Uterus (tissue), 4 donors: ENCODE measurements around the gene EIF4E1B. TPM values are rescaled to one million over a fixed set of nuclear protein-coding genes. Genes with fewer than 3 reads are reported as not detected.

Experiments
- DNase-seq, 2 donors: peaks; one replicate each; pipeline ENCODE4 v3.0.0-alpha.2; 2019 to 2020
- H3K27ac ChIP-seq, 2 donors: fragments of 200-600 bp; sonication (generic); 1 replicate in 1 of 2; 2 replicates in 1 of 2; pipeline ENCODE4 v1.5.1; 2016 to 2018
- H3K27me3 ChIP-seq, 2 donors: fragments of 200-600 bp; sonication (generic); one replicate each; pipeline ENCODE4 v1.5.1; 2018 to 2019; ENCODE audit warnings: control low read depth in 1 of 2
- H3K36me3 ChIP-seq, 2 donors: fragments of 200-600 bp; sonication (generic); one replicate each; pipeline ENCODE4 v1.5.1; 2019; ENCODE audit warnings: control low read depth in 1 of 2
- H3K4me1 ChIP-seq, 2 donors: fragments of 200-600 bp; sonication (generic); one replicate each; pipeline ENCODE4 v1.5.1; 2018 to 2019; ENCODE audit warnings: control low read depth in 1 of 2
- H3K4me3 ChIP-seq, 2 donors: fragments of 200-600 bp; sonication (generic); 1 replicate in 1 of 2; 2 replicates in 1 of 2; pipeline ENCODE4 v1.5.1; 2018 to 2019; ENCODE audit warnings: mild to moderate bottlenecking in 1 of 2
- H3K9me3 ChIP-seq, 2 donors: fragments of 200-600 bp; sonication (generic); one replicate each; pipeline ENCODE4 v1.5.1; 2019; ENCODE audit warnings: control low read depth in 1 of 2
- CTCF ChIP-seq, 4 experiments: fragments of 200-600 bp in 2 of 4; fragments of 450-650 bp in 2 of 4; sonication (generic) in 2 of 4; IDR thresholded peaks; one replicate each; pipeline ENCODE4 v1.5.1; 2016 to 2019; ENCODE audit warnings: antibody characterized with exemption in 4 of 4, mild to moderate bottlenecking in 2 of 4, moderate library complexity in 1 of 4
- POLR2A ChIP-seq, 2 donors: fragments of 450-650 bp; IDR thresholded peaks; one replicate each; pipeline ENCODE4 v1.6.1; 2016; ENCODE audit warnings: antibody characterized with exemption in 2 of 2, mild to moderate bottlenecking in 1 of 2, moderate library complexity in 1 of 2
- intact Hi-C: fragments of 100-400 bp; cut with DNase I; formaldehyde crosslinking; loops from one replicate; pipeline ENCODE4 v1.15.1; 2023; ENCODE audit warnings: low total_unique reads
- total RNA-seq, 4 donors: library from RNA; depleted of rRNA in 3 of 4; stranded (reverse); fragments of >200 nt in 3 of 4; gene quantifications; one replicate each; pipeline versions ENCODE4 v1.1.0 to v1.2.4, GENCODE V29; 2014 to 2023
- donor health status: DM: yes; HTN: yes; CAD: no.

Gene EIF4E1B
- total RNA-seq, 4 donors from 2014 or later, result not detected

- H3K9me3 ChIP-seq, result no peaks in the 10 kb centered on the region
- H3K4me3 ChIP-seq, result no peak overlapping the region
- TF ChIP-seq POLR2A (IDR thresholded peaks at IDR 0.05), result no peak
- no peak for TF ChIP-seq CTCF (IDR thresholded peaks at IDR 0.05)
- no peak for DNase-seq
- H3K4me1 ChIP-seq, result no peaks in the 10 kb centered on the region
- H3K27ac ChIP-seq, result no peak overlapping the region
- intact Hi-C loops, result no loop called here
- H3K27me3 ChIP-seq, result peaks cover 0 to 9% of the 10 kb centered on the region in 2 donors
- no peaks in the 10 kb centered on the region for H3K36me3 ChIP-seq
These were observed 57.4 kb downstream of the EIF4E1B start for GRCh38 chr5:176687881-176688280.

- no peak for DNase-seq
- peaks cover 0 to 9% of the 10 kb centered on the region in 2 donors for H3K27me3 ChIP-seq
- H3K9me3 ChIP-seq, result no peaks in the 10 kb centered on the region
- H3K36me3 ChIP-seq, result no peaks in the 10 kb centered on the region
- H3K27ac ChIP-seq, result no peak overlapping the region
- TF ChIP-seq POLR2A (IDR thresholded peaks at IDR 0.05) (no peak), CTCF (IDR thresholded peaks at IDR 0.05) (no peak)
- no peaks in the 10 kb centered on the region for H3K4me1 ChIP-seq
- intact Hi-C loops, result no loop called here
- H3K4me3 ChIP-seq, result no peak overlapping the region
These were observed 60.4 kb downstream of the EIF4E1B start for GRCh38 chr5:176690911-176691310.

GRCh38 chr5:176691524-176691923 lies 61.0 kb downstream of the EIF4E1B start:
- Histone ChIP-seq H3K36me3 (no peaks in the 10 kb centered on the region), H3K27ac (no peak overlapping the region), H3K4me1 (no peaks in the 10 kb centered on the region), H3K4me3 (no peak overlapping the region), H3K9me3 (no peaks in the 10 kb centered on the region), H3K27me3 (peaks cover 0 to 9% of the 10 kb centered on the region in 2 donors)
- intact Hi-C loops, result no loop called here
- DNase-seq, result no peak
- no peak for TF ChIP-seq POLR2A (IDR thresholded peaks at IDR 0.05)
- TF ChIP-seq CTCF (IDR thresholded peaks at IDR 0.05), result no peak

GRCh38 chr5:176692326-176692725 lies 61.9 kb downstream of the EIF4E1B start:
- no peak overlapping the region for H3K4me3 ChIP-seq
- H3K9me3 ChIP-seq, result no peaks in the 10 kb centered on the region
- no peaks in the 10 kb centered on the region for H3K4me1 ChIP-seq
- no peaks in the 10 kb centered on the region for H3K36me3 ChIP-seq
- intact Hi-C loops, result no loop called here
- H3K27me3 ChIP-seq, result peaks cover 0 to 9% of the 10 kb centered on the region in 2 donors
- H3K27ac ChIP-seq, result no peak overlapping the region
- no peak for DNase-seq
- TF ChIP-seq CTCF (IDR thresholded peaks at IDR 0.05), result no peak
- TF ChIP-seq POLR2A (IDR thresholded peaks at IDR 0.05), result no peak

- H3K4me1 ChIP-seq, result no peaks in the 10 kb centered on the region
- no peak overlapping the region for H3K27ac ChIP-seq
- no peaks in the 10 kb centered on the region for H3K9me3 ChIP-seq
- no peaks in the 10 kb centered on the region for H3K36me3 ChIP-seq
- no peak for TF ChIP-seq POLR2A (IDR thresholded peaks at IDR 0.05)
- no peak for TF ChIP-seq CTCF (IDR thresholded peaks at IDR 0.05)
- intact Hi-C loops, result no loop called here
- H3K4me3 ChIP-seq, result no peak overlapping the region
- DNase-seq, result no peak
- H3K27me3 ChIP-seq, result peaks cover 0 to 9% of the 10 kb centered on the region in 2 donors
These were observed 62.5 kb downstream of the EIF4E1B start for GRCh38 chr5:176692839-176693476.
